ENCODE measurements around the gene MRPL24. TPM values are rescaled to one million over a fixed set of nuclear protein-coding genes. Genes with fewer than 3 reads are reported as not detected.

Gene MRPL24
- total and polyA plus RNA-seq, 9 of the 15 experiments (the other 6 are each of a cell fraction or from before 2014, with no cell fraction given): 74.3 to 267 (median 113) TPM

GRCh38 chr1:156740741-156741480 is at the start of gene MRPL24 (continued):
- TF ChIP-seq STAT6 (CRISPR knock-in tag; IDR thresholded peaks at IDR 0.05) (no peak), KLF6 (CRISPR knock-in tag; IDR thresholded peaks at IDR 0.05; ENCODE audit: borderline replicate concordance) (peak; percentile 73; the same call in 1 of the 2 replicates), ZZZ3 (IDR thresholded peaks at IDR 0.05) (no peak), RREB1 (CRISPR knock-in tag; IDR thresholded peaks at IDR 0.05) (no peak), ZNF766 (CRISPR knock-in tag; conservative IDR thresholded peaks at IDR 0.05) (peak; percentile 97), NR4A1 (CRISPR knock-in tag; IDR thresholded peaks at IDR 0.05) (no peak), NR4A1 (tag; IDR thresholded peaks at IDR 0.05) (no peak; the same call in 1 of the 2 replicates), CREB3L1 (IDR thresholded peaks at IDR 0.05; ENCODE audit: borderline replicate concordance, low read depth) (peak; percentile 97), MCM5 (IDR thresholded peaks at IDR 0.05; ENCODE audit: low read depth) (no peak), TSHZ1 (CRISPR knock-in tag; IDR thresholded peaks at IDR 0.05) (no peak), TEAD2 (tag; IDR thresholded peaks at IDR 0.05) (no peak)
